ENCODE data around the gene CACNA1I.

Gene CACNA1I

GRCh38 chr22:39611360-39611759, 40.8 kb downstream of the CACNA1I start:
- Histone ChIP-seq H3K36me3 (ENCODE audit: control insufficient read depth in 2 of 2, insufficient read depth in 1 of 2, low read length in 2 of 2) (no peaks in the 10 kb centered on the region), H3K27ac (ENCODE audit: extremely low read depth, low read depth, low read length) (no peak overlapping the region), H3K4me1 (ENCODE audit: control insufficient read depth, insufficient read depth, low read length) (no peaks in the 10 kb centered on the region), H3K9me3 (ENCODE audit: control insufficient read depth, insufficient read depth, low read depth, low read length) (no peaks in the 10 kb centered on the region), H3K4me3 (ENCODE audit: low read depth, low read length) (no peak overlapping the region)
- CTCF ChIA-PET, result no interaction called here
- TF ChIP-seq ZNF530 (tag by site-specific recombination; IDR thresholded peaks at IDR 0.05; ENCODE audit: low read depth) (no peak), ZNF248 (tag by site-specific recombination; IDR thresholded peaks at IDR 0.05) (no peak), YY2 (tag by site-specific recombination; IDR thresholded peaks at IDR 0.05) (no peak), AEBP2 (tag by site-specific recombination; IDR thresholded peaks at IDR 0.05; ENCODE audit: borderline replicate concordance) (no peak), MZF1 (tag by site-specific recombination; IDR thresholded peaks at IDR 0.05; ENCODE audit: borderline replicate concordance) (no peak), IKZF3 (tag by site-specific recombination; IDR thresholded peaks at IDR 0.05) (no peak), ZNF777 (tag by site-specific recombination; IDR thresholded peaks at IDR 0.05; ENCODE audit: borderline replicate concordance) (no peak), PRDM4 (tag by site-specific recombination; IDR thresholded peaks at IDR 0.05) (no peak), ZNF837 (tag by site-specific recombination; IDR thresholded peaks at IDR 0.05) (no peak), ATF2 (tag by site-specific recombination; IDR thresholded peaks at IDR 0.05; ENCODE audit: low read depth) (no peak), ZIC2 (tag by site-specific recombination; IDR thresholded peaks at IDR 0.05) (no peak), ZNF571 (tag by site-specific recombination; IDR thresholded peaks at IDR 0.05) (no peak), ZFP37 (tag by site-specific recombination; IDR thresholded peaks at IDR 0.05) (no peak), SALL2 (tag by site-specific recombination; IDR thresholded peaks at IDR 0.05; ENCODE audit: borderline replicate concordance) (no peak), OVOL3 (tag by site-specific recombination; IDR thresholded peaks at IDR 0.05) (no peak), MEIS1 (CRISPR knock-in tag; IDR thresholded peaks at IDR 0.05; ENCODE audit: borderline replicate concordance) (no peak), ZNF610 (tag by site-specific recombination; IDR thresholded peaks at IDR 0.05; ENCODE audit: borderline replicate concordance) (no peak), ZNF362 (tag by site-specific recombination; IDR thresholded peaks at IDR 0.05) (no peak), ZNF138 (tag by site-specific recombination; IDR thresholded peaks at IDR 0.05; ENCODE audit: borderline replicate concordance) (no peak)
- POLR2A ChIA-PET, result no interaction called here

All from HEK293 (cell line).